LNCAP (cell line): ENCODE measurements around the gene CARHSP1.

ENCODE experiments used
- TF ChIP-seq, protein P1 (sequence below): fragments of 450-650 bp; IDR thresholded peaks from 2 replicates; pipeline ENCODE4 v1.5.1; 2017; ENCODE audit warnings: mild to moderate bottlenecking

CARHSP1 gene

DNA sequence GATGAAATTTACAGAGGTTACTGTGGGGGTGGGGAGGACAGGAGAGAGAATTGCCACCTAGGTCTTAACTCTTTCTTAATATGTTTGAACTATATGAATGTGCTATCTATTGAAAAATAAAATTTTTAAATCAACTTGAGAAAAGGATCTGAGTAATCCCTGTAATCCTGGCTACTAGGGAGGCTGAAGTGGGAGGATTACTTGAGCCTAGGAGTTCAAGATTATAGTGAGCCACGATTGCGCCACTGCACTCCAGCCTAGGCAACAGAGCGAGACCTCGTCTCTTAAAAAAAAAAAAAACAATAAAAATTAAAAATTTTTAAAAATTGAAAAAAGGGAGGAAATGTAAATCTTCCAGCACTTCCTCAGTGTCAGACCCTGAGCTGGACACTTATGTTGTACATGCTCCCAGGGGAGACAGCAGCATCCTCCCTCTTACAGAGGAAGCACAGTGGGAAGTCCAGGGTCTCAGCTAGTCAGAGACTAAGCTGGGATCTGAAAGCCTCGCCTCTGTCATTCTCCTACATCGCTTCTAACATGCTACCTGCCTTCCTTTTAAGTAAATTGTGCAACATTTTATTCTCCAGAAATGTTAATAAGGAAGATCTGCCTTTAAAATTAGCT lies 49.3 kb downstream of the CARHSP1 start:
- TF ChIP-seq, protein P1, sequence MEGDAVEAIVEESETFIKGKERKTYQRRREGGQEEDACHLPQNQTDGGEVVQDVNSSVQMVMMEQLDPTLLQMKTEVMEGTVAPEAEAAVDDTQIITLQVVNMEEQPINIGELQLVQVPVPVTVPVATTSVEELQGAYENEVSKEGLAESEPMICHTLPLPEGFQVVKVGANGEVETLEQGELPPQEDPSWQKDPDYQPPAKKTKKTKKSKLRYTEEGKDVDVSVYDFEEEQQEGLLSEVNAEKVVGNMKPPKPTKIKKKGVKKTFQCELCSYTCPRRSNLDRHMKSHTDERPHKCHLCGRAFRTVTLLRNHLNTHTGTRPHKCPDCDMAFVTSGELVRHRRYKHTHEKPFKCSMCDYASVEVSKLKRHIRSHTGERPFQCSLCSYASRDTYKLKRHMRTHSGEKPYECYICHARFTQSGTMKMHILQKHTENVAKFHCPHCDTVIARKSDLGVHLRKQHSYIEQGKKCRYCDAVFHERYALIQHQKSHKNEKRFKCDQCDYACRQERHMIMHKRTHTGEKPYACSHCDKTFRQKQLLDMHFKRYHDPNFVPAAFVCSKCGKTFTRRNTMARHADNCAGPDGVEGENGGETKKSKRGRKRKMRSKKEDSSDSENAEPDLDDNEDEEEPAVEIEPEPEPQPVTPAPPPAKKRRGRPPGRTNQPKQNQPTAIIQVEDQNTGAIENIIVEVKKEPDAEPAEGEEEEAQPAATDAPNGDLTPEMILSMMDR = no peak

DNA sequence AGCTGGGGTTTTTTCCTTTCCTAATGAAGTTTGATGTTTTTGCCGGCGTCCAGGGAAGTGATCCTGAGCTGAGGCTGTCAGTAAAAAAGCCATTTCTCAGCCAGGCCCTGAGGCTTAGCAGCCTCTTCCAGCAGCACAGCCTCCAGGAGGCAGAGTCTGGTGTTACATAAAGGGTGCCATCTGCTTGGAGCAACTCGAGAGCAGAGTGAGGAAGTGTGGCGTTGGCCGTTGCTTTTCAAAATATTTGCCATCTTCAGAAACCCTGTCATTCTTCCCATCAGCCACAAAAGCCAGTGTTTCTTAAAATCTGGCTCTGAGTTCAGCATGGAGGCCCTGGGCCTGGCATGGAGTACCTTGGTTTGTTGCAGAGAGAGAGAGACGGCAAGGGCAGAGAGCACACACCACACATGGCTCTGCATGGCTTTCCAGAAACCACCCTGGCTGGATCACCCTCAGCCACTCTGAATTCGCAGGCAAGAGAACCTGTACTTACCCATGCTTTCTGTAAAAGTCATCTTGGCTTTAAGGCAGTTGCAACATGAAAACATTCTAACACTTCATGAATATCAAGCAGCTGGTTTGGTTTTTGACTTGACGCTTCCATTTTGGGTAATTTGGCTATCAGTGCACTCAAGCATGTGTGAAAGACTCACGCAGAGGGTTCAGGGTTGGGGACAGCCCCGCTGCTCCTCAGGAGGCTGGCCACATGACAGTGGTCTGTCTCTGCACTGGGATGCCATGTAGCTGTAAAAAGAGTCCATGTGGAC lies 50.1 kb downstream of the CARHSP1 start:
- TF ChIP-seq, protein P1 = no peak

DNA sequence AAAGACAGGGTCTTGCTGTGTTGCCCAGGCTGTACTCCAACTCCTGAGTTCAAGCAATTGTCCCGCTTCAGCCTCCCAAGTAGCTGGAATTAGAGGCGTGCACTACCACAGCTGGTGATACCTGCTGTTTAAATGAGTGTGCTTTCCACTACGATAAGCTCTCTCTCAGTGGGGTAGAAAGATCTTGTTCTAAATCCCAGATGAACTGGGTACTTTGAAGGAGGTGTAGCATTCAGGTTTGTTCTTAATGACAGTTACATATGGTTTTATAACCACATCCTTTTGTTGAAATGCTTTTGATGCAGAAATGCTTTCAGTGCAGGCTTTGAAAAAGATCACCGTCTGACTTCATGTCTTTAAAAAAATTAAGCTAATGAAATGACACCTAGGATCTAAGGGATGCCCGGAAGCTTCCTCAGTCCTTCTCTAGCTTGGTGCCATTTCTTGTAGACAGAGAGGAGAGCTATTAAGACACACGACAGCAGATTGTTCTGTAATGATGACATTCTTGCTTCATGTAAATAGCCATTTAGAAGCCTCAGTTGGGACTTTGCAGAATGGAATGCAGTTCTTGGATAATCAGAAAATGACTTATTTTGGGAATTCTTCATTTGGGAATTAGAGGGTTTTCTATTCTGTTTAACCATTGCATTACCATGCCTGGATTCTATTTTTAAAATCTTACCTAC lies 51.7 kb downstream of the CARHSP1 start:
- TF ChIP-seq, protein P1 = no peak

DNA sequence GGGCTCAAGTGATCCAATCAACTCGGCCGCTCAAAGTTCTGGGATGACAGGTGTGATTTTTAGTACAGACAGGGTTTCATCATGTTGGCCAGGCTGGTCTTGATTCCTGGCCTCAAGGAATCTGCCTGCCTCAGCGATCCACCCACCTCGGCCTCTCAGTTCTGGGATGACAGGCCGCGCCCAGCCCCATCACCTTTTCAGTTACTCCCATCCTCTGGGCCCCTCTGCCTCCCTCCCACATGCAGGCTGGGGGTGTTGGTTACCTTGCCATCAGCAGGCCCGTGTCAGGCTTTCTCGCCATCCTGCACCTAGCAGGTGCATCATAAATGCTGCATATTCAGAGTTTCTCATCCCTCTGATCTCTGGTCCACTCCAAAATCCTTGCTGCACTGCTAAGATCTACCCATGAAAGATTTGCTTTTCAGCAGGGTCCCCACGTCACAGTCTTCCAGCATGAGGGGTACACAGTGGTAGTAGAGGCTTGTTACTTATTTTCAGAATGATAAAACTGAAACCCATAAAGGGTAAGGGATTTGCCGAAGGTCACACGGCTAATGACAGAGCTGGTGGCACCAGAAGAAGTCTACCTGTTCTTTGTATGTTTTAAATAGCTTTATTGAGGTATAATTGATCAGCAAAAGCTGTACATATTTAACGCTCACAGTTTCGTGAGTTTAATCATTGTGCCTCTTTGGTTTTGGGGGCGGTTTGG lies 54.6 kb downstream of the CARHSP1 start:
- TF ChIP-seq, protein P1 = no peak

DNA sequence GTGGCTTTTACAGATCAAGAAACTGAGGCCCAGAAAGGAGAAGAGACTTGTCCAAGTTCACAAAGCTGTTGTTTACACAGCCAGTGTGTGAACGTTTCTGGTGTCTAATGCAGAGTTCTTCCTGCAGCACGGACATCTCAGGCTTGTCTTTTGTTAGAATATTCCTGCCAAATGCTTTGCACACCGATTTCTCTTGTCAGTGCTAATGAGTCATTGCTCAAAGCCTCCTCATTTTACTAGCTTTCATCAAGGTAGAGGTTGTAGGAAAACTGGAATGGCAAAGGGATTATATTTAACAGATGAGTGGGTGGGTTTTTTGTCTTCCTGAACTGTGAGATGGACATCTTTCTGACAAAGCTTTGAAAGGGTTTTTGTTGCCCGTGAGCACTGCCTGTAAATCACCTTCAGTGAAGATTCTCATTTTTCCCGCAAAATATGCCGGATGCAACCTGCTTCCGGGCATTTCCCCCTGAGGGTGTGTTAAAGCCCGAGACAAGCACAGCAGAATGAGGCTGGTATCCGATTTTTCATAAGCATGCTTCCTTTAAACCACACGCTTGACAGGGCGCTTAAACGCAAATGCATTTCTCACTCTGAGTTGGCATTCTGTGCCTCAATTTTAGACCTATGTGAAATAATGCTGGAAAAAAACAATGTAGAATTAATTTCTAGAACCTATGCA lies 56.5 kb downstream of the CARHSP1 start:
- TF ChIP-seq, protein P1 = no peak

DNA sequence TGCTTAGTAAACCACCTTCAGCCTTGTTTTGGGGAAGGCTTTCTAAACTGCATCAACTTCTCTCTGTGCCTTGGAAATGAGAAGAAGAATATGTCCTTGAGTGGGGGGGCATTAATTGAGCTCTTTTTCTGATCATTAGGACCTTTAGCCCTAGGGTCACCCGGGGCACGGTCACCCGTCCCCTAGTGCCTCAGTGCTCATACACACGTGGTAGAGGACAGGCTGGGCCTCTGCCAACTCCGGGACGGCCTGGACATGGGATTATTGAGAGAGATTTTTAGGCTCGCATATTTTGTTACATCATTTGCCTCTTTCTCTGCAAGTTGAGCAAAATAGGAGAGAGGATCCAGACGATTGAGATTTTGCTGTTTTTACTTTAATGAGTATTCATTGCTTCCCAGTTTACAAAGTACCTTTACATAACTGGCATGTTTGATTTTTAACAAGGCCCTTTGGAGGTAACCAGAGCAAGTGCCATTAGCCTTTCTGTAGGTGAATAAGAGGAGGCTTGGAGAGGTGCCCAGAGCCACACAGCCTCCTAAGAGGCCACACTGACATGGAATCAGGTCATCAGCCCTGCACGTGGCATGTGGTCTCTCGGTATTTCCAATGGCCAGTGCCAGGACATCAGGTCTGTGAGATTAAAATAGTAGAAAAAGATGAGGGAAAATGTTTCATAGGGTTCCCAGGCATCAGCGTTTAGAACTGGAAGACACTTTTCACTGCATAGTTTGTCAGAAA lies 60.0 kb downstream of the CARHSP1 start:
- TF ChIP-seq, protein P1 = no peak
